SKM-1 treated with dmso at 0.1 percent for 144 hours (cell line): ENCODE data around the gene SMIM29.

Experiments used
- DNase-seq: peaks from one replicate; lab custom pipeline; 2025; ENCODE audit not compliant: unreplicated experiment; lab: John Stamatoyannopoulos, UW

Gene SMIM29

DNA sequence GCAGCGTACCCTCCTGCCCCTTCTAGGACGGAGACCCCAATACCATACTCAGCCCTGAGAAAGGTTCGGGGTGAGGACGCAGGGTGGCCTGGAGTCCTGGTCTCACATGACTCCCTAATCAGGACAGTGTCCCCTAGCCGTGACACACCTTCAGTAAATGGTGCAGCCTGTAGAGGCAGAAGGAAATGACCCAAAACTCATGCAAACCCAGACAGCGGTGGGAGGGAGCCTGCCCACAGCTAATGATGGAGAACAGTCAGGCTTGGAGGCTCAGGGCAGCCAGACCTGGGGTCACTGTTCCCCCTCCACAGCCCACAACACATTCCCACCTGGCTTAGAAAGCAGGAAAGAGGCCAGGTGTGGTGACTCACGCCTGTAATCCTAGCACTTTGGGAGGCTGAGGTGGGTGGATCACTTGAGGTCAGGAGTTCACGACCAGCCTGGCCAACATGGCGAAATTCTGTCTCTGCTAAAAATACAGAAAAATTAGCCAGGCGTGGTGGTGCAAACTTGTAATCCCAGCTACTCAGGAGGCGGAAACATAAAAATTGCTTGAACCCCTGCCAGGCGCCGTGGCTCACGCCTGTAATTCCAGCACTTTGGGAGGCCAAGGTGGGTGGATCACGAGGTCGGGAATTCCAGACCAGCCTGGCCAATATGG lies 20.9 kb downstream of the SMIM29 start:
- peak; percentile 28 for DNase-seq

DNA sequence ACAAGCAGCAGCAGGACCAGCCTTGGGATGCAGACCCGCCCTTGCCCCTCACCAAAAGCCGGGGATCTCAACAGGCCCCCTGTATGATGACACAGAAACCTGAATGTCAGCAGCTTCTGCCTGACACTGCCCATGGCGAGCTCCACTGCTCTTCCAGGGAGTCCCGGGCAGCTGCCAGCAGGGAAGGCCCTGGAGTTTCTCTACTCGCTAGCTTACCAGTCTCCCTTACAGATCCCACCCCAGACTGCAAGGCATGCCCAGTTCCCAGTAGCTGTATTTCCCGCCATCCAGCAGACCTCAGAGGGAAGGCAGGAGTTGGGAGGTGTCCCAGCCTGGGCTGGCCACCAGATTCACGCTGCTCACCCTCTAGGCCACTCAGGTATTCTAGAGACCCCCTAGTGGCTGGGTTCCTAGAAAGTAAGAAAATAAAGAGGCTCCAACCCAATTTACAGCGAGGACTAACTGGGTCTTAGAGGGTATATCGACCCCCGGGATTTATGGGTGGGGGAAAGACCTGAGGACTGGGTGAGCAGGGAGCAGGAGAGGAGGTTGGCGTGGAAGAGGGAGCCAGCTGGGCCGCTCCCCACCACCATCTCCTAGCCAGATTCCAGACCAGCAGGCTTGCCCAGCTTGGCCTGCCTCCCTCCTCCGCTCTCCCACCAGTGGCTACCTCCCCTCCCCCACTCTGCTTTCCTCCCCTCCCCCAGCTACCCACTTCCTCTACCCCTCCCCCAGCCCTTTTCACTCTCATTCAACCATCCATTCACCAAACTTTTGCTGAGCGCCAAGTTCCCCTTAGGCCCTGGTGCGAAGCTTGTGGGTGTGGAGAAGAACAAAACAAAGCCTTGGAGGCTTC lies 21.8 kb downstream of the SMIM29 start:
- DNase-seq = peak; percentile 58

DNA sequence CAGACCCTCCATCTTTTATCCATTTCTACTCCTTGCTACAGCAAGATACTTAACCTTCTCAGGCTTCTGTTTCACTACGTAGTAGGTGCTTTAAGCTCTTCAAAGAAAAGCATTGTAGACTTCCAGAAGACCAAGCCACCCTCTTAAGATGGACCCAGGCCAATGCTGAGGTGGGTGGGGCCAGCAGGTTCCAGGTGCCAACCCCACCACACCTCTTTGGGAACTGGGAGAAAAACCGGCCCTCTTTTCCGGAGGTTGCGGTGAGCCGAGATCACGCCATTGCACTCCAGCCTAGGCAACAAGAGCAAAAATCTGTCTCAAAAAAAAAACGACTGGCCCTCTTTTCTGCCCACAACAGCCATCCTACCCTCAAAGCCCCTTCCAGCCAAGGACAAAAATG lies 22.7 kb downstream of the SMIM29 start:
- DNase-seq = no peak

DNA sequence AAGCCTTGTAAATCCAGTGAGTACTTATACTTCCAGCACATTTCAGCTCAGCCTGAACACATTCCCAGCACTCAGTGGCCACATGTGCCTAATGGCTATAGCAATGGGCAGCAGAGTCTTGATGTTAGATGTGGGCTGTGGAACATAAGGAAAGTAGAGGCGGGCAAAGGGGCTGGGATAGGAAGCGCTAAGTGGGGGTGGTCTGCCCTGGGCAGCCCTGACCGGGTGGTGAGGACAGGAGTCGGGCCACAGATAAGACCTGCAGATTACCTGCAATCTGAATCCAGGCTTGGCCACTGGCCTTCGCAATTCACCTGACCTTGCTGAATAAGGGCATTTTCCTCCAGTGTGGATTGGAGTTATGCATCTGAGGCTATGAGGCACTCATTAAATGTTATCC lies 23.3 kb downstream of the SMIM29 start:
- no peak for DNase-seq

DNA sequence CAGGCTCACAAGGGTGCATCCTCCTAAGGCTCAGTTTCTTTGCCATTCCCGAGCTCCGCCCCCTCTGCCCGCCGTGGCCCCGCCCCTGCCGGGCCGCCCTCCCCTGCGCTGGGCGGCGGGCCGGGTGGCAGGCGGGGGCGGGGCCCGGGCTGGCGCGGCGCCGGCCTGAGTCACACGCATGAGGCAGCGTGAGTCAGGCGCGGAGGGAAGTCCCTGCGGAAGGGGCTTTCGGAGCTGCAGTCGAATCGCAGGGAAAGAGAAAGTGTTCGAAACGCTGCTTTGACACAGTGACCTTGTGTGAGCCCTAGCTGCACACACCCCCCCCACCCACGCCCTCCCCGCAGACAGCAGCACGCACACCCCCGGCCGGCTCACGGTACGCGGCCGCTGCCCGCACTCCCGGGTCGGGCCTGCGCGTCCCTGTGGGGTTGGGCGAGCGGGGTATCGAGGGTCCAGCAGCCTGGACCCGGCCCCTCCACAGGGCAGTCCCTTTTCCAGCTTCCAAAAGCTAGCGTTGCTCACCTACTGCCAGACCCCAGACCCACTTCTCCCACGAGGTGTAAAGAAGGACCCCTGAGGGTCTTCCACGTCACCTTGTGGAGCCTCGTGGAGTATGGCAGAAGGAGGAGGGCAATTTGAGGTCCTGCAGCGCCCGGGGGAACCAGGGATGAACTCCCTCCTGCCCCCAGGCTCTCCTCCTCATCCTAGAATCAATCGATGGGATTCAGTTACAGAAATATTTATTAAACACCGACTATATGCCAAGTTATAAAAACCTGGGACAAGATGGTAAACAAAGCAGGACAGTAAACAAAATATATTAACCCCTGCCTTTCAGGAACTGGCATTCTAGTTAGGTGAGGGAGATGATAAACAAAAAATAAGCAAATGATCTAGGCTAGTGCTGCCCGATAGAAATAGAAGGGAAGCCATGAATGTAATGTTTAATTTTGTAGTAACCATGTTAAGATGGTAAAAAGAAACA lies 24.6 kb downstream of the SMIM29 start:
- DNase-seq = peak; percentile 91

DNA sequence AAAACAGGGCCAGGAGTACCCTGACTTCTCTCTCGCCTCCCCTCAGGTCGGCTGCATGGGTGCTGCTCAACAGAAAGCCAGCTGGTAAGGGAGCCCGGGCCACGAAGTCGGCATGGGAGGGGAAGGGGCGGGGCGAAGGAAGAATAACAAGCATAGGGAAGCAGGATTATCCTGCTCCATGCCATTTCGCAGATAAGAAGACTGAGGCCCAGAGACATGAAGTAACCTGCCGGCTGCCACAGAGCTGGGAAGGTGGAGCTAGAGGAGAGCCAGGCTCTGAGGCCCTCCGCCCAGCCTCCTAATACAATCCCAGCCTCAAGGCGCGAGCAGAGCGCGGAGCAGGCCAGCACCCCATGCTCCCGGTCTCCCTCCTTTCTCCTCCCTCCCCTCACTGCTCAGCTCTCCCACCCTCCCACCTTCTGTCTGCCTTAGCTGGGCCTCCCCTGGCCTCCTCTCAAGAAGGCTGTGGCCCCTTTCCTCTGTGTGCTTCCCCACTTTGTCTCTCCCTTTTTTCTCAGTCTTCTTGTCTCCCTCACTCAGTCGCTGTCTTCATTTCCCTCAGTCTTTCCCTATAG lies 25.3 kb downstream of the SMIM29 start:
- DNase-seq = no peak

DNA sequence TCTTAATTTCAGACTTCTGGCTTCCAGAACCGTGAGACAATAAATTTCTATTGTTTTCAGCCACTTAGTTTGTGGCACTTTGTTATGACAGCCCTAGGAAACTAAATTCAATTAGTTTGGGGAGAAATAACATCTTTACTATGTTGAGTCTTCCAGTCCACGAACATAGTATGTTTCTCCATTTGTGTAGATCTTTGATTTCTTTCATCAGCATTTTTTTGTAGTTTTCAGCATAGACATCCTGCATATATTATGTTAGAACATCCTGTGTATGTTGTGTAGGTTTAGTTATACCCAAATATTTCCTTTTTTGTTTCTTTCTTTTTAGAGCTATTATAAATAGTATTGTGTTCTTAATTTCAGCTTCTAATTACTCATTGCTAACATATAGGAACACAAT lies 30.1 kb downstream of the SMIM29 start:
- no peak for DNase-seq

DNA sequence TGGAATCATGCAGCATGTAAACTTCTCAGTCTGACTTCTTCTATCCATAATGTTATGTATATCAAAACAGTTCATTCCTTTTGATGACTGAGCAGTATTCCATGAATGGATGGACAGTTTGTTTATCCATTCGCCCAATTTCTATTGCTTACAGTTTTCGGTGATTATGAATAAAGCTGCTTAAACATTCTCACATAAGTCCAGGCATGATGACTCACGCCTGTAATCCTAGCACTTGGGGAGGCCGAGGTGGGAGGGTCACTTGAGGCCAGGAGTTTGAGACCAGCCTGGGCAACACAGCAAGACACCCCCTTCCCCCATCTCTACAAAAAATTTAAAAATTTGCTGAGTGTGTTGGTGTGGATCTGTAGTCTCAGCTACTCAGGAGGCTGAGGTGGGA lies 35.0 kb downstream of the SMIM29 start:
- DNase-seq = no peak

DNA sequence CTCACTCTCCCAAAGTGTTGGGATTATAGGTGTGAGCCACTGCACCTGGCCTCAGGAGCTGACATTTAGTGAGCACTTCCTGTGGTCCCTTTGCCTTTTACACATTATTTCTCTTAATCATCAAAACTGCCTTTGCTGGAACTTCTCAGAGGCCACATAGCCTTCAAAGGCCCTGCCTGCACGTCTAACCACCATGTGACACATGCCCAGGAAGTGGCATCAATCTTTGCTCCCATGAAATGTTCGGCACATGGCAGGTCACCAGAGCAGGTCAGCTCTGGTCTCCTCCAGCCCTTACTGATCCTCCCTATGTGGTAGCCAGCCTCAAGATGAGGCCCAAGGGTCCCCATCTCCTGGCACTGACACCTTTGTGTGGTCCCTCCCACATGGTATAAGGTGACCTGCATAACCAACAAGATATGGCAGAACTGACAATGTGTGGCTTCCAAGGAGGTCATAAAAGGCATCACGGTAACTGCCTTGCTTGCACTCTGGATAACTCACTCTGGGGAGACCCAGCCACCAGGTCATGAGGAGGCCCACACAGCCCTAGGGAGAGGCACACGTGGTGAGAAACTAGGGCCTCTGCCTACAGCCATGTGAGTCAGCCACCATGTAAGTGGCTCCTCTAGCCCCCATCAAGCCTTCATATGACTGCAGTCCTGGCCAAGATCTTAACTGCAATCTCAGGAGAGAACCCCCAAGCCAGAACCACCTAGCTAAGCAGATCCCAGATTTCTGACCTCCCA lies 40.9 kb downstream of the SMIM29 start:
- DNase-seq = no peak

DNA sequence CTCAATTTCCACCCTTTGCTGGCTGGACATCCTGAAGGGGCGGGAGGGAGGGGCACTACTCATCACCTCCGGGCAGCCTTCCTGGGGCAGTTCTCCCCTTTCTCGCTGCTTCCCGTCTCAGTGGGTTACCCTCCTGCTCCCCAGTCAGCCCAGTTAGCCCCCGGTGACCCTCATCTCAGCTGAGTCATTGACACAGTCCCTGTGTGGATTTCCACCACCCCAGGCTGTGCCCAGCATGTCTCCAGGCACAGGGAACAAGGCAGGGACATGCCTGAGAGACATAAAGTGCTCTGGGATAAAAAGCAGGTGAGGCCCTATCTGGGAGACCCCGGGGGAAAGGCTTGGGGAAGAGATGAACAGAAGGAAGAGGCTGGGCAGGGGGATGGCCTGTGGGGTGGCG lies 42.1 kb downstream of the SMIM29 start:
- no peak for DNase-seq

DNA sequence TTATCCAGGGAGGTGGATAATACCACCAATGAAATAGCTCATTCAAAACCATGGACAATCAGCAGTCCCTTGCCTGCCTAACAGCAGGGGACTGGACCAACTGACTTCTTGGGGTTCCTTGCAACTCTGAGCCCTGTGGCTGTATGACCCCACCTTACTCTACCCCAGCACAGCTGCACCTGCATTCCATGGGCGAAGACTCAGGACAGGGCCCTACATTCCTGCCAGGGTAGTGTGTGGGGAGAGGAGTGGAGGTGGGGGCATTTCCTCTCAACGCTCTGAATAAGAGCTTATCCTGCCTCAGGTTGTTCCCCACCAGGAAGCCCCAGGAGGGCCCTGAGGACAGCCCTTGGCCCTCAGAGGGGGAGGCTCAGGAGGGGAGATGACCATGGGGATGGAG lies 42.9 kb downstream of the SMIM29 start:
- no peak for DNase-seq

DNA sequence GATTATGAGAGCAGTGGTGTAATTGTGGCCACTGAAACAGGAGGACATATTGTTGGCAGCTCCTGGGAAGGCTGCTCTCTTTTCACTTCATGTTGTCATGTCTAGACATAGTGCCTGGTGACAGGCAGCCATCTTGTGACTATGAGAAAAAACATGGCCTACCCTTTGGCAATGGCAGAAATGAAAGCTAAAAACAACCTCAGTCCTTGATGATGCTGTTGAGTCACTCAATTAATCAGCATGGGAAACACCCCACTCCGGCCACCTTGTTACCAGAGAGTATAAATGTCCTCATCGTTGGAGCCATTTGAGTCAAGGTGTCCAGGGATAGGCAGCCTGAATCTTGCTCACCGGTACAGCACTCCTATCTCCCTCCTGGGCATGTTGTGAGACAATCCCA lies 43.3 kb downstream of the SMIM29 start:
- DNase-seq = no peak

DNA sequence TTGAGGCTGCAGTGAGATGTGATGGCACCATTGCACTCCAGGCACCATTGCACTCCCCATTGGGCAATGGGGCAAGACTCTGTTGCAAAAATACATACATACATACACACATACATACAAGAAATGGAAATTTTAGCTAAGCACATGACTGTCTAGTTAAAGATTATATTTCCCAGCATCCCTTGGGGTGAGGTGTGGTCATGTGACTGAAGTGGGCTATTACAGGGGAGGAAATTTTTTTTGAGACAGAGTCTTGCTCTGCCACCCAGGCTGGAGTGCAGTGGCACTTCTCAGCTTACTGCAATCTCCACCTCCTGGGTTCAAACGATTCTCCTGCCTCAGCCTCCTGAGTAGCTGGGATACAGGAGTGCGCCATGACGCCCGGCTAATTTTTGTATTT lies 44.1 kb downstream of the SMIM29 start:
- no peak for DNase-seq

DNA sequence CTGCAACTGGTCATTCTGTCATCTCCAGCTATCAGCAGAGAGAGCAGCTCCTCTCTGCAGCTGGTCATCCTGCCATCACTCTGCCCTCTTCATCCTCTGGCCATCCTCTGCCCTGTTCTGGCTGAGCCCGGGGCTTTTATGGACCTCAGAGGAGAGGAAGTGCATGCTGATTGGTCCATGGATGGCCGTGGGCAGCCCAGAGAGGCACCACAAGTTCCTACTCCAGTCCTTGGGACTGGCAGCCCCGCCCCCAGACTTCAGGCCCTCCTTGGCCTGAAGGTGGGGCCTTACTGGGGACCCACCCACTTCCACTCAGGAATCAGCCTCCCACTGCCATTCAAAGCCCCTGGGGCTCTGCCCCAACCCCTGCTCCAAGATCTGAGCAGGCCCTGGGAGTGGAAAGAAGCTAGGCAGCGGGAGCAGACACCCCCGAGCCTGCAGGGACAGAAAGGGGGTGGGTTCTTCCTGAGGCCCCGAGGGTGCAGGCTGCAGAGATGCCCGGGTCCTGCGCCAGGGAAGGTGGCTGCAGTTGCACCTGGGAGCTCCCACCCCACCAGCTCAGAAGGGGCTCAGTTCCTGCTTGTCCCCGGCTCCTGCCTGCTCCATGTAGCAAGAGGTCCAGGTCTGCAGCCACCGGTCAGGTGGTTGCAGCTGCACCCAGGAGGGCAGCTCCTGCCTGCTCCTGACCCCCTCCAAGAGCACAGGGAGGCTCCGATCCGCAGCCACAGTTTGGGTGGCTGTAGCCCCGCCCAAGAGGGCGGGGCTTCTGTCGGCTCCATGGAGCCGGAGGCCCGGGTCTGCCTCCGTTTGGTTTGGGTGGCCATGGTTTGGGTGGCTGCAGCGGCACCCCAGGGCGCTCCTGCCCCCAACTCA lies 46.2 kb downstream of the SMIM29 start:
- no peak for DNase-seq

DNA sequence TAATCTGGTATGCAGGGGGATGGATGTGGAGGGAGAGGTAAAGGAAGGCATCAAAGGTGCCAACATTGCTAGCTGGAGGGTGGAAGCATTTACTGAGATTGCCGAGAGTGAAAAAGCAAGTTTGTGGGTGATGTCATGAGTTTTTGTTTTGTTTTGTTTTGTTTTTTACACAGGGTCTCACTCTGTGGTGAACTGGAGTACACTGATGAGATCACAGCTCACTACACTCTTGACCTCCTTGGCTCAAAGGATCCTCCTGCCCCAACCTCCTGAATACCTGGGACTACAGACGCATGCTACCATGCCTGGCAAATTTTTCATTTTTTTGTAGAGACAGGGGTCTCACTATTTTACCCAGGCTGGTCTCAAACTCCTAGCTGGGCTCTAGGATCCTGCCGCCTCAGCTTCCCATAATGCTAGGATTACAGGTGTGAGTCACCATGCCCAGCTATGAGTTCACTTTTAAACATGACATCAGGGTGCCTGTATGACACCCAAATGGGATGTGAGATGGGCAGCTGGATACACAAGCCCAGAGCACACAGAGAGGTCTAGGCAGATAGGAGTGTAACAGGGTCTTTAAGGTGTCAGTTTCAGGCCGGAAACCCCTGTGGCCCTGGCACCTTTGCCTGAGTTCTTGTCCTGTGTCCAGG lies 47.2 kb downstream of the SMIM29 start:
- DNase-seq = no peak

DNA sequence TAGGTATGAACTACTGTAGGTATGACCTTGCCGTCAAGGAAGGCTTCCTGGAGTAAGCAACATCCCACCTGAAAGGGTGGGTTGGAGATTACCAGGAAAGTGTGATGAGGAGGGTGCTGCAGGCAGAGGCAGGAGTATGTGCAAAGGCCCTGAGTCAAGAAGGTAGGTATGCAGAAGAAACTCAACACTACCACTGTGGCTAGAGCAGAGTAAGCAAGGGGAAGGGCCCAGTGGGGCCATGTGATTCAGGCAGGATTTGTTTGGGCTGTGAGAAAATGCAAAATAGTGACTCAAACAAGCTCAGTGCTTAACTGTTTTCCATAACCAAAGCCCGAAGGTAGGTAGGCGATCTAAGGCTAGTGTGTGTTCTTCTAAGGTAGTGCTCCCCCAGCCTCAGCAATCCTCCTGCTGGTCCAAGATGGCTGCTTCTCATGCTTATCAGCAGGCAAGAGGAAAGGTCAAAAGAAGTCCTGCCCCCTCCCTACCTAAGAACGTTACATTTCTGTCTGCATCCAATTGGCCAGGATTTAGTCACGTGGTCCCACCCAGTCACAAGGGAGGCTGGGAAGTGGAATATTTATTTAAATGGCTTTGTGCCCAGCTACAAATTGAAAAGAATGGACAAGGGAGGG lies 48.4 kb downstream of the SMIM29 start:
- no peak for DNase-seq

DNA sequence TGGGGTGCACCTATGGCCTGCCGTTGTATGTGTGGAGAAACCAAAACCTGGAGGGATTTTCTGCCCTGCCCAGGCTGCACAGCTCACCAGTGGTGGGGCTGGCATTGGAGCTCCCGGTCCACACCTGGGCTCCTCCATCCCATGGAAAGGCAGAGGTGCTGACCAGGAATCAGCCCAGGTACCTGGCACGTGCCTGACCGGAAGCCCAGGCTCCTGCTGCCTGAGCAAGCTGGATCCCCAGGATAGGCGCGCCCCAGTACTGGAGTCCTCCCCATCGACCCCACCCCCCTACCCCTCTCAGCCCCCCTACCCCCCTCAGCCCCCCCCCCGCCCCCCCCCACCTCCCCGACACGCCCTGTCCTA lies 52.0 kb downstream of the SMIM29 start:
- no peak for DNase-seq
